HTR-8/SVneo (cell line): ENCODE results near the gene STXBP6.
"Not testable (repeated sequence)": the region's sequence is repeated elsewhere in the genome, so short reads cannot be mapped to it uniquely, and the experiment has no call there.

Experiments used
- DNase-seq: peaks from one replicate; pipeline ENCODE4 v3.0.0; 2011; ENCODE audit warnings: low spot score, mixed read lengths; ENCODE audit not compliant: insufficient read length
- FAIRE-seq: peaks from 2 replicates; lab custom pipeline; 2011; peaks lifted over from hg19 to GRCh38; lab: Jason Lieb, UNC

The STXBP6 gene

DNA sequence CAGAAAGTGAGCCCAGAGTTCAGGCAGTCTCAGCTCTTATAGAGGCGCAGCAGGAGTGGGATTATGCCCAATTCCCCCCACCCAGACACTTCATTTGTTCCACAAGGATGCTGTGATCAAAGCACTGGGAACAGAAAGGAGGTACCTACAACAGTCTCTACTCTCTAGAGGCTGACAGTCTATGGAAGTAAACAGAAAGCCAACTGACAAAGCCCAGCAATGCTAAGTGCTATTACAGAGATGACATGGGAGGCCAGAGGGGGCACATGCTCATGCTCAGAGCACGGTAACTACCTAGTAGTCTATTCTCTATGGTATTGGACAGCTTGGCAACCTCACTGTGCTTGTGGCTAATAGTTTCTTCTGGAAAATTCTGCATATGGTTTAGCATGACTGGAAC, 85.9 kb downstream of the STXBP6 start:
- FAIRE-seq (no peak), DNase-seq (no peak)

- not testable (repeated sequence) for DNase-seq, FAIRE-seq
Observed at GRCh38 chr14:24962118-24962517, 87.8 kb downstream of the STXBP6 start.

DNA sequence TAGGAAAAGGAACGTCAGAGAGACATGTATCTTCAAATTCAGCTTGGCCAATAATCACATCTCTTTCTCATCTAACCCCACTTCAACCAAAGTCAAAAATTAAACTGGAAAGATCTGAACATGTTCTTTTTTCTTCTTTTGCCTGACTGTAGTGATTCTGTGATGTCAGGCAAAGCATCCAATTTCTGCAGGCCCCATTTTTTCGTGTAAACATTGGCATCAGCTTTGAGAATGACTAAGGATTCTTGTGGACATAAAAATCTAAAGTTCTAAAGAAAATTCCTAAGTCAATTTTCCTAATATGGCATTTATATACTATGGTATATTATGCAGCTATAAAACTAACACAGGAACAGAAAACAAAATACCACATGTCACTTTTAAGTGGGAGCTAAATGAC, 89.1 kb downstream of the STXBP6 start:
- DNase-seq (no peak), FAIRE-seq (no peak)

GRCh38 chr14:24959791-24960331, 90.1 kb downstream of the STXBP6 start:
- no peak for DNase-seq
- FAIRE-seq = no peak

DNA sequence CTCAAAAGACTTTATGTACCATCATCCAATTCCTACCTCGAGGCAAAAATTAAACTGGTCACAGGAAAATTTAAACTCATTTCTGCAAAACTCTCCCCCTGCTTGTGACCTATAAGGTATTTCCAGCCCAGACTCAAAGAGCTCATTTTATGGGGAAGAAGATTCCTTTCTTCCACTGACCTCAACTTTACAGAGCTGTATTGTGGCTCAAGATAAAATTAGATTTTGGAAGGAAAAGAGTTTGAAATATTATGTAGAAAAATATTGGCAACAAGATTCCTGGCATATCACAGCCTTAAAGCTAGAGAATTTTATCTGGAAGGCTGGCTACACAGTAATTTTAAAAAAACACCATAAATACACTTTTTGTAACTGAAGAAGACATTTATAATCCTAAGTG, 91.7 kb downstream of the STXBP6 start:
- no peak for DNase-seq
- FAIRE-seq = no peak

- FAIRE-seq = no peak
- no peak for DNase-seq
Observed at GRCh38 chr14:24957814-24958213, 92.1 kb downstream of the STXBP6 start.

GRCh38 chr14:24956104-24956503, 93.8 kb downstream of the STXBP6 start:
- DNase-seq = no peak
- FAIRE-seq = no peak

- DNase-seq (no peak), FAIRE-seq (no peak)
Observed at GRCh38 chr14:24954700-24955037, 95.3 kb downstream of the STXBP6 start.

DNA sequence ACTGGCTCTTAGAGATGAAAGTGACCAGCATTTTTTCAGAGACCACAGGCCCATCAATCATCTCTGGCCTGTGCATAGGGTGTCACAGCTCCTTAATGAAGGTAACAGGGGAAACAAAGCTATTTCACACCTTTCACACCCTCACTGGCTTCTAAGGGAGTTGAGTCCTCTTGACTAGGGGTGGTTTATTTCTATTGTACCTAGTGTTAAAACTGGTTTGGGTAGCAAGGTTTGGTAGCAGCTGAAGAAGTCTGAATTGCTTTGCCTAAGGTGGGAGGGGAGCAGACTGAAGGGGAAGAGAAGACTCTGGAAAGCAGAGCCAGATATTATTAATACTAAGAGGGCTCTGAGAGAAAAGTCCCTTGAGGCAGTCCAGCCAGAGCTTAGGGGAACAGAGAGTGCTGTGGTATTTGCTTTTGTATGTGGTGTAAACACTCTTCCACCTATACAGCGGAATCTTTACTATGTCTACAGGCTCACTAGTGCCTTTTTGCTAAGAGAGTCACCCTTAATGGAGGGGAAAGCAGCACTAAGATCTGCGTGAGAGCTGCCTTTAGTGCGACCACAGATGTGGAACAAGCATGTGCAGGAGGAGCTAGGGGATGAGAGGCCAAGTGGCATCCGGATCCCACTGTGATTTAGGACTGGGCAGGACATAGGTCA, 95.8 kb downstream of the STXBP6 start:
- FAIRE-seq = no peak
- DNase-seq = no peak

DNA sequence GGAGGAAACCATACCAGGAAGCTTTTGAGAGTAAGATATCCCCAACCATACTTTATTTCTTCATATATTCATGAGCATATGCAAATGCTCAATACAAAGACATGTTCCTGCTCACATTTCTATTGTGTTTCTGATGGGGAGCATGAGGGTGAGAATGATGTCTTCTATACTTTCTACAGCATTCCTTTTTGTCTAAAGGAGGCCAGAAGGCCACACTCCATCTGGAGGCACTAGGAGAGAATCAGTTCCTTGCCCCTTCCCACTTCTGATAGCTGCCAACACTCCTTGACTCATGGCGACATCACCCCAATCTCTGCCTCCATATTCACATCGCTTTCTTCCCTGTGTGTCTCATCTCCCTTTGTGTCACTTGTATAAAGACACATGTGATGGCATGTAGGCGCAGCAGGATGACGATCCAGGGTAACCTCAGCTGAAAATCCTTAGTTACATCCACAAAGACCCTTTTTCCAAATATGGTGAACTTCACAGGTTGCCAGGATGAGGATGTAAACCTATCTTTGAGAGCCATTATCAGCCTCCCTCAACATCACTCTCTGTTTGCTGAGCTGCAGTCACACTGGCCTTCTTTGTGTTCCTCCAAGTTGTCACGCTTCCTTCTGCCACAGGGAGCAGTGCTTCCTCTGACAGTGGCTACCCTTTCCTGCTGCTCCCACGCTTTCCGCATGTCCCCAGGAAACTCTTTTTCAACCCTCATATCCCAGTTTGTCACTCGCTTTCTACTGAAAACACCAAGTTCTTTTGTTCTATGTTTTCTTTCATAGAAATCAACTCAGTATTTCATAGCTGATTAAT, 96.9 kb downstream of the STXBP6 start:
- FAIRE-seq = peak; percentile 89

DNA sequence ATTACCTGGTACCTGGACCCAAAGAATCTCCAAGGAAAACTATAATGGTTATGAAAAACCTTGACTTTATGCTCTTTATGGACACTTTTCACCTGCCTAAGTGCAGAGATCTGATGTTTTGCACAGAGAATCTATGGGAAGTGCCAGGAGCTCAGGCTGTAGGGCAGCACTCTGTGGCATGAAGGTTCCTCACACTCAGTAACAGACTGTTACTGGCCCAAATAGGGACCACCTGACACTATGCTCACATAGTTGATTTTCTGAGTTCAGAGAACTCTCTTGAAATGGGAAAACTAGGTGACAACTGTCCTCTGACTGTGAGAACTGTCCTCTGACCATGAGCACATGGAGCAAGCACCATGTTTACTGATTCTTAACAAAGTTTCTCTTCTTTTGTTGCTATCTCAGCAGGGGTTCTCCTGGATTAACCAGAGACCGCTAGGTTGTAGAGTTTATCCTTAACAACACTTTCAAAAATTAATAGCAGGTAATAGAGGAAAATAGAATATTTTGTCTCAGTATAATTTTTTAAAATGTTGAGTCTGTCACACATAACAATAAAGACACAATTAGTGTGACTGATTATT, 101.6 kb downstream of the STXBP6 start:
- DNase-seq (no peak), FAIRE-seq (peak; percentile 46)

More for the DNA sequence above, 96.9 kb downstream of the STXBP6 start:
- DNase-seq = peak; percentile 11

DNA sequence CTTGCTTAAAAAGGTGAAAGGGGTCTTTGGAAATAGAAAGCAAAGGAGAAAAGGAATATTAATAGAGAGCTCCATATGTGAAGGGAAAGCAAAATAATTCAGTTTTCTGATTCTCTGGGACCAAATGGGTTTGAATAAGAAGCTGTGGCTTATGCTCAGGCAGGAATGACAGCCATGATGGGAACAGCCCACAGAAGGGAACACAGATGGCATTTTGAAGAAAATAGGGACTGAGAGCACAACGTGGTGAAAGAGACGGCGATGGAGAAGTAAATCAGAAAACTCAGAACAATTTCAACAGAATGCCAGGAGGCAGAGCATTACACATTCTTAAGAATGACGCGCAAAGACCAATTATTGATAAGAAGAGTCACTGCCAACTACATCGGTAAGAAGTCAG, 102.8 kb downstream of the STXBP6 start:
- DNase-seq = no peak
- FAIRE-seq = peak; percentile 74

DNA sequence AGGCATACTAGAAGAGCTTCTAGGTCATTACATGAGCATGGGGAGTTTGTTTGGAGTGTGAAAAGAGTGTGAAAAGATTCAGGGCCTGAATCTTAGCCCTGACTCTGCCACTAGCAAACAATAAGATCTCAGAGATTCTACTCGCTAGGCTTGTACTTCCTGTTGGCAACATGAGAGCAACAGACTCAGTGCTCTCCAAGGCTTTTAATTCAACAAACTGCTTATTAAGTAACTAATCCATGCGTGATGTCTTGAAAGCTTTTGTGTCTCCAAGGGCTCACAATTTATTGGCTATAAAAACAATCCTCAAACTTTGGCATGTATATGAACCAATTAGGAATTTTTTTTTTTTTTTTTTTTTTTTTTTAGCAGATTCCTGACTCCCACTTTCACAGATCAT, 105.1 kb downstream of the STXBP6 start:
- no peak for DNase-seq

DNA sequence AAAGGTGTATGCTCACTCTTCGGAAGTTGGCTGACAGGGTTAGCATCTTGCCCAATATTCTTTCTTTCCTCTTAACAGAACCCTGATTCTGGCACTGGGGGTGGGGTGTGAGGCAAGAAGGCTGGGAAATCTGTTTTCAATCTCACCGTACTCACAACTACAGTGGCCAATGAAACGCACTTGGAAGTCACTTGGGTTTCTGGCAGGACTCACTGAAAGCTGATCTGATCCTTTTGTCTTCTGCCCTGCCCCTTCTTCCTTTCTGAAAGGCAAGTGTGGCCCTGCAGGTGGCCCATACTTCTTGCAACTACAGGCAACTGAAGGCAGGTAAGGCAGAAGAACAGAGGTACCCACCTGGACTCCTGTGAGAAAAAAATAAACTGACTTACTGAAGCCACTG, 106.9 kb downstream of the STXBP6 start:
- FAIRE-seq = no peak
- no peak for DNase-seq

More for the DNA sequence above, 105.1 kb downstream of the STXBP6 start:
- no peak for FAIRE-seq

DNA sequence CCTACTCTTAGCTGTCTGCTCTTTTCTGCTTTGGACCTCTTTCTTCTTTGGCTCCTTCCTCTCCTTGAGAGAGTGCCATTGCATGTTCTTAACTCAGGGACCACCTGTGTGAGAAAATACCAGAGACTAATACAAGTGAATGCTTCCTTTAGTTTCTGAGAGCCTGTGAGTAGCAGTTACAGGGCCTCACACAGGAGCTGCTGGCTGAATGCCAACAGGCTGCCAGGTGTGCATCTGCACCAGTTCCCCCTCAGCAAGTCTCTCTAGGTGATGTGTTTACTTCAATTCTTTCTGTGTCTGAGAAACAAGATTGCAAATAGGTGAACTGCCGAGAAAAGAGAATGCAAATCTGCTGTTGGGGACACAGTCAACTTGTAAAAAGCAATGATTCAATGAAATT, 108.2 kb downstream of the STXBP6 start:
- peak; percentile 44 for FAIRE-seq
- DNase-seq = no peak

DNA sequence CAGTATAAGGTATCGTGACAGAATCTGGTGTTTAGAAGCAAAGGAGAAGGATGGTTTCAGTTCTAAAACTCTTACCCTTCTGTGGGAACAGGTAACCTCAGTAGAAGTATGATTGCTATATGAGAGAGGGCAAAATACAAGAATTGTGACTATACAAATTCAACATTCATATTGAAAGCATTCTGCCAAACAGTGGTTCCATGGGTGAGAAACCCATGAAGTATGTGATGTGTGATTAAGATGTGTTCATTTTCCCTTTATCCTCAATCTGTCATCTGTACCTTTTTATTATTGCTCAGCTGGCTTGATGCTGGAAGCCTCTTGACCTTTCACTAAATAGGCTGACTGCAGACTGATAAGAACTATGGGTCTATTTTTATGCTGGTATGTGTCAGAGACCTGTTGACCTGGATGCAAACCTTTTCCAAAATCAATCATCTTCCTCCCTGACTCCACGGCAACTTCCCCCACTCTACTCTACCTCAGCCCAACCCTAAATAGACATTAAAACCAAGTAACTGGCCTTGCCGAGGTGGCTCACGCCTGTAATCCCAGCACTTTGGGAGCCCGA, 109.6 kb downstream of the STXBP6 start:
- no peak for DNase-seq
- FAIRE-seq = no peak

GRCh38 chr14:24938593-24938992, 111.4 kb downstream of the STXBP6 start:
- FAIRE-seq (peak; percentile 66), DNase-seq (peak; percentile 10)

DNA sequence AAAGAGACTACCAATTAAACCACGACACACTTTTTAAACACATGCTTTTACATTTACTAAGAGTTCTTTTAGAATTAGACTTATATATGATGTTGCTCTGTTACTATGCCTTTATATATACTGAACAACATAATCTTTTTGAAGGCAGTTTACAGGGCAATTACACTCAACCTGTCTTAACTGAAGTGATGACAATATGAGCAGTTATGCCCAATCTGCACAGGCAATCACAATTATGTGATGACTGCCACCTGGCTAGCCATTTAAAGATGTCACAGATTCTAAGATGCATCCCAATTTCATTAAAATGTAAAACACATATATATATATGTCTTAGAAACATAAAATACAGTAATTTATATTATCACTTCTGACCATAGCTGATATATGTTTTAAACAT, 112.6 kb downstream of the STXBP6 start:
- DNase-seq (no peak), FAIRE-seq (no peak)

- not testable (repeated sequence) for DNase-seq, FAIRE-seq
Observed at GRCh38 chr14:24936773-24937172, 113.2 kb downstream of the STXBP6 start.

GRCh38 chr14:24935796-24936195, 114.2 kb downstream of the STXBP6 start:
- FAIRE-seq = peak; percentile 46
- no peak for DNase-seq
